Spleen (tissue), 7 donors: Measurements from ENCODE around the gene TTC7B.

Experiments
- POLR2A ChIP-seq, 3 donors: fragments of 450-650 bp; IDR thresholded peaks; one replicate each; pipeline ENCODE4 v1.5.1; 2017; ENCODE audit warnings: antibody characterized with exemption in 3 of 3, mild to moderate bottlenecking in 1 of 3
- TF ChIP-seq, protein P1 (sequence below), 11 experiments: fragments of 200-600 bp in 7 of 11; fragments of 450-650 bp in 4 of 11; sonication (generic) in 4 of 11; IDR thresholded peaks in 8 of 11; conservative IDR thresholded peaks in 3 of 11; 1 replicate in 7 of 11; 2 replicates in 4 of 11; pipeline versions ENCODE4 v1.4.0 to v1.8.0; 2016 to 2021; ENCODE audit warnings: antibody characterized with exemption in 11 of 11, inconsistent platforms in 4 of 11, mild to moderate bottlenecking in 1 of 11
- donor health status: DM: no; HTN: no; CAD: no; lungs with moderate emphysema.
- donor health status: DM: no; HTN: no; CAD: no.
- donor health status: DM: no; HTN: no; CAD: no.

DNA sequence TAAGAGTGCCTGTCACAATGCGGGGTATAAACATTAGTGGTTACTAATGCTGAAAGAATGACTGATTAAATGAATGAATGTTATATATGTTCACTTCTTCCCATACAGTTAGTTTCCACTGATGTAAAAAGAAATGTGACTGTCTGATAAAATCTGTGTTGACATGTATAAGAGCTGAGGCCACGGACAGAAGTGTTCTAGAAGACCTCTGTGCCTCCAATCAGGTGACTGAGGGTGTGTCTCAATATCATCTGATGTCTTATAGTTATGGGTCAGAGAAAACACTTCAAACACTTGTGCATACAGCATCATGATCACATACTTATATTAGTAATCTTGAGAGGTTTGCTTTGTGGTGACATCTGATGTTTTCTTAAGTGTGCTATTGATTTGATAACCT is 183.4 kb downstream of the TTC7B start:
- TF ChIP-seq POLR2A (IDR thresholded peaks at IDR 0.05): no peak
- TF ChIP-seq, protein P1, sequence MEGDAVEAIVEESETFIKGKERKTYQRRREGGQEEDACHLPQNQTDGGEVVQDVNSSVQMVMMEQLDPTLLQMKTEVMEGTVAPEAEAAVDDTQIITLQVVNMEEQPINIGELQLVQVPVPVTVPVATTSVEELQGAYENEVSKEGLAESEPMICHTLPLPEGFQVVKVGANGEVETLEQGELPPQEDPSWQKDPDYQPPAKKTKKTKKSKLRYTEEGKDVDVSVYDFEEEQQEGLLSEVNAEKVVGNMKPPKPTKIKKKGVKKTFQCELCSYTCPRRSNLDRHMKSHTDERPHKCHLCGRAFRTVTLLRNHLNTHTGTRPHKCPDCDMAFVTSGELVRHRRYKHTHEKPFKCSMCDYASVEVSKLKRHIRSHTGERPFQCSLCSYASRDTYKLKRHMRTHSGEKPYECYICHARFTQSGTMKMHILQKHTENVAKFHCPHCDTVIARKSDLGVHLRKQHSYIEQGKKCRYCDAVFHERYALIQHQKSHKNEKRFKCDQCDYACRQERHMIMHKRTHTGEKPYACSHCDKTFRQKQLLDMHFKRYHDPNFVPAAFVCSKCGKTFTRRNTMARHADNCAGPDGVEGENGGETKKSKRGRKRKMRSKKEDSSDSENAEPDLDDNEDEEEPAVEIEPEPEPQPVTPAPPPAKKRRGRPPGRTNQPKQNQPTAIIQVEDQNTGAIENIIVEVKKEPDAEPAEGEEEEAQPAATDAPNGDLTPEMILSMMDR (IDR thresholded peaks at IDR 0.05 in 8 of 11, conservative IDR thresholded peaks at IDR 0.05 in 3 of 11): no peak
